GM19240 (cell line): ENCODE data around the gene SLC25A29.

Experiments
- DNase-seq: peaks from one replicate; pipeline ENCODE4 v3.0.0; 2011; ENCODE audit warnings: low spot score; ENCODE audit not compliant: insufficient read length

The SLC25A29 gene

DNA sequence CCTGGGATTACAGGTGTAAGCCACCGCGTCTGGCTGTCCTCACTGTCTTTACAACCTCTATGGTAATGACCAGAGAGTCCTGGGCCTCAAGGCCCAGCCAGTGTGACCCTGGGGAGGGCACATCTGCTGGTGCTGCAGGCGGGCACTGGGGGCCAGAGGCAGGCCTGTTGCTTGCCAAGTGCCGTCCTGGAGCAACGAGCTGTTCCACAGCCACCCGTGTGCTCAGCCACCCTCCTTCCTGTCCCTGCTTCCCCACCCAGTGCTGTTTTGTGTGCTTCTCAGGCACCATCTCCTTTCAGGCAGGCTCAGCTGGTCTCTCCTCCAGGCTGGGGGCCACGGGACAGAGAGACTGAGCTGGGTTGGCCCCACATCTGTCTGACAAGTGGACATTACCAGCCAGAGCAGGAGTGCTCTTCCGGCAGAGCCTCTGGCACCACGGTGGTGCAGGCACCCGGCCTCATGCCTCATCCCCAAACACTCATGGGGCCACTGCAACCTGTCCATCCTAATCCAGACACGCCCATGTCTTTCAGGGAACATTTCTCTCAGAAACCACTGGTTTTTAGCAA is 25.9 kb upstream of the SLC25A29 start:
- DNase-seq: no peak

DNA sequence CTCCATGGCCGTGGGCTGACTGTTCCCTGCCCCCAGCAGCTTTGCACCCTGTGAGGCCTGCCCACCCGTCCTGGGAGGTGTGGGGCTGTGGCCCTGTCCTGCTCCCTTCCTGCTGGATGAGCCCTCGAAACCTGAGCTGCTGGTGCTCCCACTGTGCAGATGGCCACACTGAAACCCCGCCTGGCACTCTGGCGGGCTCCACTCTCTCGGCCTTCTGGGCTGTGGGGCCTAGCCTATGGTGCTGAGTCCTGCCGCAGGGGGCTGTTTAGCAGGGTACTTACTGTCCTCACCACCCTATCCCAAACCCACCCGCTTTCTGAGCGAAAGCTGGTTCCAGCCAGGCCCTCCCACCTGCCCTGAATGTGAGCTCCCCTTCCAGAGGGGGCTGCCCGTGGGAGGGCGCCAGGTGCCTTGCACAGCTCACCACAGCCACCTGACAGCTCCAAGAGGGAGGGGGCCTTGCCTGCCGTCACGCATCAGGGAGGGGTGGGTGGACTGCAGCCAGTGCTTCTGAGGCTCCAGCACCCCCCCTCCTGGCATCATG is 24.2 kb upstream of the SLC25A29 start:
- no peak for DNase-seq

DNA sequence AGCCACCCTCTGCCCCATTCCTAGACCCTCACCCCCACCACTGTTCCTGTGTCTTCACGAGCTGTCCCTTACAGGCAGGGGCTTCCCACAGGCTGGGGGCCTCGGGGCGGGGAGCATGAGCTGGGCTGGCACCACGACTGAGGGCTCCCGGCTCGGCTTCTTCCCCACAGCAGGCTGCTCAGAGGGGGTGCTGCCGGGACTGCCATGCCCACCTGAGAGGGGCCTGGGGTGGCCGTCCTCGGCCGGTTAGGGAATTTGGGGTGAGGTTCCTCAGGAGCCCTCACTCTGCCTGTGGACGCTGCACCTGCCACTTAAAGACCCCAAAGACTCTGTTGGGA is 23.7 kb upstream of the SLC25A29 start:
- no peak for DNase-seq

DNA sequence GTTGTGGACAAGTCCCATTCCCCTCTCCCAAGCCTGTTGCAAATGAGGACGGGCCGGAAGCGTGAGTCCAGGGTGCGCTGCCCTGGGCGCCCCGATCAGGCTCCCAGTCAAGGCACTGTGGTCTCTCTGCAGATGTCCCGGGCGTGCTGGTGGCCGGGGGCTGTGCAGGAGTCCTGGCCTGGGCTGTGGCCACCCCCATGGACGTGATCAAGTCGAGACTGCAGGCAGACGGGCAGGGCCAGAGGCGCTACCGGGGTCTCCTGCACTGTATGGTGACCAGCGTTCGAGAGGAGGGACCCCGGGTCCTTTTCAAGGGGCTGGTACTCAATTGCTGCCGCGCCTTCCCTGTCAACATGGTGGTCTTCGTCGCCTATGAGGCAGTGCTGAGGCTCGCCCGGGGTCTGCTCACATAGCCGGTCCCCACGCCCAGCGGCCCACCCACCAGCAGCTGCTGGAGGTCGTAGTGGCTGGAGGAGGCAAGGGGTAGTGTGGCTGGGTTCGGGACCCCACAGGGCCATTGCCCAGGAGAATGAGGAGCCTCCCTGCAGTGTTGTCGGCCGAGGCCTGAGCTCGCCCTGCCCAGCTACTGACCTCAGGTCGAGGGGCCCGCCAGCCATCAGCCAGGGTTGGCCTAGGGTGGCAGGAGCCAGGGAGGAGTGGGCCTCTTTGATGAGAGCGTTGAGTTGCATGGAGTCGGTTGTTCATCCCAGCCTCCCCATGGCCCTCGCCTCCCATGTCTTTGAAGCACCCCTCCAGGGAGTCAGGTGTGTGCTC is 23.2 kb upstream of the SLC25A29 start:
- no peak for DNase-seq

DNA sequence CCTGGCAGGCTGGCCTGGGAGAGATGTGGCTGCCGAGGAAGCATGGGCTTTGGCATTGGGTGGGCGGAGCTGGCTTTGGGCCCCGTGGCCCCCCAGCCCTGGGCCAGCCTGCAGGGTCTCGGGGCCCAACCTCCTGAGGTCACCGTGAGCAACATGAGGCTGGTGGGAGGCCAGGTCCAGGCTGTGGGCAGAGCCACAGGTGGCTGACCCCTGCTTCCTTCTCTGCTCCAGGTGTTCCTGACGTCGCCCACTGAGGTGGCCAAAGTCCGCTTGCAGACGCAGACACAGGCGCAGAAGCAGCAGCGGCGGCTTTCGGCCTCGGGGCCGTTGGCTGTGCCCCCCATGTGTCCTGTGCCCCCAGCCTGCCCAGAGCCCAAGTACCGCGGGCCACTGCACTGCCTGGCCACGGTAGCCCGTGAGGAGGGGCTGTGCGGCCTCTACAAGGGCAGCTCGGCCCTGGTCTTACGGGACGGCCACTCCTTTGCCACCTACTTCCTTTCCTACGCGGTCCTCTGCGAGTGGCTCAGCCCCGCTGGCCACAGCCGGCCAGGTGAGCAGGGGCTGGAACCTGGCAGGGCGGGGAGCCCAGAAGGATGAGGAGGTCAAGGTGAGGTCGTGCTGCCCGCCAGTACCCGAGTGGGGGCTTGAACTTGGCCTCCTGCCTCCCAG is 22.4 kb upstream of the SLC25A29 start:
- DNase-seq: no peak

DNA sequence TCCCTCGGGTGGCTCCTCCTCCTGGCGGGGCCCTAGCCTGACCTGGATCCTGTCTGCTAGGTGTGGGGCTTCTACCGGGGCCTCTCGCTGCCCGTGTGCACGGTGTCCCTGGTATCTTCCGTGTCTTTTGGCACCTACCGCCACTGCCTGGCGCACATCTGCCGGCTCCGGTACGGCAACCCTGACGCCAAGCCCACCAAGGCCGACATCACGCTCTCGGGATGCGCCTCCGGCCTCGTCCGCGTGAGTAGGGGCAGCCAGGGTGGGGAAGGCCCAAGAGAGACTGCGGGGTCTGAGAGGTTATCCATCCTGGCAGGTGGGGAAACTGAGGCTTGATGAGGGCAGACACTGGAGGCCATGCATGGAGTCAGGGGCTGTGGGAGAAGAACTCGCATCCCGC is 20.9 kb upstream of the SLC25A29 start:
- DNase-seq: no peak

DNA sequence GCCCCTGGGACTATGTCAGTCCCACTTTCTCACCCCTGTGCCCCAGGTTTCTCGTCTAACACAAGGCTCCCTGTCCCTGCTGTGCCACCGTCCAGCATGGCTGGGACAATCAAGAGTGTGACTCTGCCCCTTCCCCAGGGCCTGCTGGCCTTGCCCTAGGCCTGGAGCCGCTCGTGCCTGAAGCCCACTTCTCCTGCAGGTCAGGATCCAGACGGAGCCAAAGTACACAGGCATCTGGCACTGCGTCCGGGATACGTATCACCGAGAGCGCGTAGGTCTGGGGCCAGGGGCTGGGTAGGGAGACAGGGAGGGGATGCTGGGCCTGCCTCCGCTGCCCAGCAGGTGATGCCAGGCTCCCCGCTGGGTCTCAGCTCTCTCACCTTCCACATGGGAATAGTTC is 19.7 kb upstream of the SLC25A29 start:
- no peak for DNase-seq

DNA sequence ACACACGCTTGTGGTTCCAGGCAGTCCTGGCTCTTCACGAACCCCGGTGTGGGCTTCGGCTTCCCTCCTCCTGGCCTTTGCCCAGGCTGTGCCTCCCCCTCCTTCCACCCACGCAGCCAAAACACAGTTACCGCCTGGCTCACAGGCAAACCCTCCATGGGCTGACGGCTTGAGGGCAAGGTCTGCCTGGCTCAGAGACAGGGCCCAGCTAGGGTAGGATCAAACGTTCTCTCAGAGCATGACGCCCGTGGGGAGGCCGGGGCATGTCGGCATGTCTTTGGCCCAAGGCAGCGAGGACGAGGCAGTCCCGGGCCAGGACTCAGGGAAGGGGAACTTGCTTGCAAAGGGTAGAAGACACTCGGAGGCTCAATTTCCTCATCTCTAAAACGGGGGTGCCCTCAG is 19.0 kb upstream of the SLC25A29 start:
- no peak for DNase-seq

DNA sequence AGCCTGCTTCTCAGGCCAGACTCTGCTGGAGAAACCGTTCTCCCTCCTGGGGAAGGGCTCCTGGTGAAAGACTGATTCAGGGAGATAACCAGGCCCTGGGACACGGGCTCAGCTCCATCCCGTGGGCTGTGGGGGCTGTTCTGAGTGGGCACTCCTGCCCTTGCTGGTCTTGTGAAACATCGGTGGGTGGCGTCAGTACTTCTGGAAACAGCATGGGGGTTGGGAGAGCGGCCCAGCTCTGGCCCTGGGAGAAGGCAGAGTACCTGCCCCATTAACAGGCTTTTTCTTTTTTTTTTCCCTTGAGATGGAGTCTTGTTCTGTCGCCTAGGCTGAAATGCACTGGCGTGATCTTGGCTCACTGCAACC is 17.7 kb upstream of the SLC25A29 start:
- DNase-seq: no peak

DNA sequence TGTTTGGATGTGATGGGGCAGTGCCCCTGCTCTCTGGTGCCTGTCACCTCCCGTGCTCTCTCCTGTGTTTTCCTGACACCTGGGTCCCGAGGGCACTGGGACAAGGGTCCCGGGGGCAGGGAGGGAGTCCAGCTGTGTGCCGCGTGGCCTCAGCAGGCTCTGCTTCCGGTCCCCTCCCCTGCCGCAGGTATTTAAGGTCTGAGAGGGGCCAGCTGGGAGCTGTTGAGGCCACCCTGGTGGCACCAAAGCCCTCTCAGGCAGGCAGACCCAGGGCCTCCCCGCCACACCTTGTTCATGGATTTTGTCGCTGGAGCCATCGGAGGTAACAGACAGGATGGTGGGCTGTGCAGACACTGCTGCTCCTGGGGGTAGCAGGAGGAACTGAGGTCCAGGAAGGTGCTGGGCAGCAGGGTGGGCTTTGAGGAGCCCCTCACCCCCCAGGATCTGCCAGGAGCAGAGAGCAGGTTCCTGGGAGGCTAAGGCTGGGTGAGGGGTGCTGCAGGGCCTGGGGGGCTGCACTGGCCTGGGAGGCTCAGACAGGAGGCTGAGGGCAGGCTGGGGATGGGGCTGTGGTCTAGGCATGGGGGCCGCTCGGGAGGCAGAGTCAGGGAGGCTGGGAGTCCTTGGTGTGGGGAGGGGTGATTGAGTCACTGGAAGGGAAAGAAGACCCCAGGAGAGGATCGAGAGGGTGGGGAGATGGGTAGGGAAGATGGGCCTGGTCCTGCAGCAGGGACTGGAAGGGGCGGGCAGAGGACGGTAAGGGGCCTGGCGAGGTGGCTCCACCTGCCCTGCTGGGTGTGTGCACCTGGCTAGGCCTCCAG is 17.1 kb upstream of the SLC25A29 start, which contains the start of gene SLC25A47:
SLC25A47 (plus strand) TSS at position 219 of the 821 bp plus-strand sequence; CDS start at position 295, 76 bp downstream.
- DNase-seq: no peak

DNA sequence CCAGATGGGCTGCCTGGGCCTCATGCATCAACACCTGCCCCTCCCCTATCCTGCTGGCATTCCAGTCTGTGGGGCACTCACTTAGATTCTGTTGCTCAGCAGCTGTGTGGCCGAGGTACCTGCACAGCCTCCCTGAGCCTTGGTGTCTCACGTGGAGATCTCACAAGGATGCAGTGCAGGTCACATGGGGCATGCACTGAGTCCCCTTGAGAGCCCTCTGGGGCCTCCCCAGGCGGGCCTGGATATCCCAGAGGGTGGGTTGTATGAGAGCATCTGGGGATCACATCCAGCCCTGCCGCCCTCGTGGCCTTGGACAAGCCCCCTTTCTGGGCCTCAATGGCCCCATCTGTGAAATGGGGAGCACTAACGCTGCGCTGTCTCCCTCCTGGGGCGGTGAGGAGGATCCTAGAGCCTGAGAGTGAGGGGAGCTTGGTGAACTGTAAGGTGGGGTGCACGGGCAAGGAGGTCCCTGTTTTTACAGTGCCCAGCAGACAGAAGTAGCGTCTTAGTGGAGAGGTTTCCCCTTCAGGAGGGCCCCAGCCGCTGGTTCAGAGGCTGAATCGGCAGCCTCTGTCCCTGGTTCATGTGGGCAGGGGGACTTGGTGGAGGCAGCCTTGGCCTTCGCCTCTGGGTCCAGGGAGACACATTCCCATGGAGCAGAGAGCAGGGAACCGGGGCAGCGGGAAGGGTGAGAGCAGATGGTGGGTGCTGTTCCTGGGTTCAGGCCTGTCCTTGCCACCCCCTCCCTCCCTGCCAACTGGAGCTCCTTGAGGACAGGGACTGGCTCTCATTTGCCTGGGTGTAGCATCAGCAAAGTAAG is 16.1 kb upstream of the SLC25A29 start:
- no peak for DNase-seq

DNA sequence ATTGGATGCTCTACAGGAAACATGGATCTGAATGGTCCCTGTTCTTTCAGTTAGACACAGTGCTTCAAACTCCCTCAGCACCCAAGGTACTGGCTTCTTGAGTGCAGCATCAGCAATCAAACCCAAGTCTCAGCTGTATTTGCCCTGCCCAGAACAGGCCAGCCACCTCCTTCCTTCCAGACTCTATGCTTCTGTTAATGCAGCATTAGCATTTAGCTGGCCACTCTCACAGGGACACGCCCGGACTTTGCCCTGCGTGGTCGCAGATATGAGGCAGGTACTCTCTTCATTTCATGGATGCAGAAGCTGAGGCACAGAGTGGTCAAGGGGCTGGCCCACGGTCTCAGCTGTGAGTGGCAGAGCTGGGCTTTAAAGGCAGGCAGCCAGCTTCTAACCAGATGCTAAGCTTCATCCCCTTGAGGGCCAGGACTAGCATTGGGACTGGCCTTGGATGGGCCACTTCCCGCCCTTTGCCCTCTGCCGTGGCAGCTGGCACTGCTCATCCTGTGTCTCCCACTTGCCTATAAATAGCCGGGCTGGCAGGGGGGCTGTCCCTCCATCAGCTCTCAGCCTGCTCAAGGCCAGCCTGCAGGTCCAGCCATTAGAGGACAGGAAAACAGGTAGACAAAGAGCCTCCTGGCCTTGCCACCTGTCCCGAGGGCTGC is 15.4 kb upstream of the SLC25A29 start:
- no peak for DNase-seq

DNA sequence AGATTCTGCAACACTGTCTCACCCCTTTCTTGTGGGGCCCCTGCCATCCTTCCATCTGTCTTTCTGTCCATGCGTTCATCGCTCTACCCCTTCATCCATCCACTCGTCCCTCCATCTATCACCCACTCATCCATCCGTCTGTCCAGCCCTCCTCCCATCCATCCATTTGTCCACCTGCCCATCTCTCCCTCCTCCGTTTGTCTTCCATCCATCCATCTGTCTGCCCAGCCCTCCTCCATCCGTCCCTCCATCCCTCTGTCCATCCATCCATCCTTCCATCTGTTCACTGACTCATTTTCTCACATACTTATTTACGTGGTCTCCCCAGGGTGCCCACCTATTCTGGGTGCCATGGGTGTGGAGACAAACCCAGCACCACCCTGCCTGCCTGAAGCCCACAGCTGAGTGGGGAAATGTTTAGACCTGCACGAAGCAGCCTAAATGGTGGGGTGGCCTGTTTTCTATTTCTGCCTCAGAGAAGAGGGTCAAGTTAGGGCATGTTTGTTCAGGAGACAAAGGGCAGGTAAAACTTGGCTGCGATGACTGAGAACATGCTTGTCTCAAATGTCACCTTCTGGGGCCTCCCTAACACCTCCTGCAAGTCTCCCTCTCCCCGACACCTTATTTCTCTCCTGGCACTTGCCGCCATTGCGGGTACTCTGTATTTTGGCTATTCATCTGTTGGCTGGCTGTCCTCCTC is 14.1 kb upstream of the SLC25A29 start:
- no peak for DNase-seq

DNA sequence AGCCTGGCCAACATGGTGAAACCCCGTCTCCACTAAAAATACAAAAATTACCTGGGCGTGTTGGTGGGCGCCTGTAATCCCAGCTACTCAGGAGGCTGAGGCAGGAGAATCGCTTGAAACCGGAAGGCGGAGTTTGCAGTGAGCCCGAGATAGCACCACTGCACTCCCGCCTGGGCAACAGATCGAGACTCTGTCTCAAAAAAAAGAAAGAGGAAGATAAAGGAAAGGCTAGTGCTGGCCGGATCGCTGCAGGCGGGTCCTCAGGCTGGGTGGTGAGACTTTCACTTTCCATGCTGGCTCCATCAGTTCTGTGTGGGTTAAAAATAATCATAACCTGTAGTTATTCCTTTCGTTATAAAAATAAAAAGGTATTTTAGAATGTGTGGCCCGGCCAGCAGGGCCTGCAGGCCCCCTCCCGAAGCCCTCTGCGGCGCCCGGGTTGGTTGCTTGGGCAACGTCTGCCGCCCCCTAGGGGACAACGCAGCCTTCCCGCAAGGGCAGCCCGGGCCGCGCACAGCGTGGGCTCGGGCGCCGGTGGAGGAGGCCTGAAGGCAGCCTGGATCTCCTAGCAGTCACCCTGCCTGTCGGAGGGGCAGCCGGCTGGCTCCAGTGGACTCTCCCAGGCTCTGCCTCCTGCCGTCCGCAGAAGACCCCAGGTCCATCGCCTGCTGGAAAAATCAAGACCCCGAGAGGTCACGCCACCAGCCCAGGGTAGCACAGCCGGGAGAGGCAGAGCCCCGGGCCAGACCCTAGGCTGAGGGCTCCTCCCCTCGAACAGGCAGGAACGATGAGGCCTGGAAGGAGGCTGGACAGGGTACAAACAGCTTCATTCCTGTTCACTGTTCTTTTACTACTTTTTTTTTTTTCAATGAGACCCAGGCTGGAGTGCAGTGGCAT is 11.9 kb upstream of the SLC25A29 start:
- peak; percentile 76 for DNase-seq

DNA sequence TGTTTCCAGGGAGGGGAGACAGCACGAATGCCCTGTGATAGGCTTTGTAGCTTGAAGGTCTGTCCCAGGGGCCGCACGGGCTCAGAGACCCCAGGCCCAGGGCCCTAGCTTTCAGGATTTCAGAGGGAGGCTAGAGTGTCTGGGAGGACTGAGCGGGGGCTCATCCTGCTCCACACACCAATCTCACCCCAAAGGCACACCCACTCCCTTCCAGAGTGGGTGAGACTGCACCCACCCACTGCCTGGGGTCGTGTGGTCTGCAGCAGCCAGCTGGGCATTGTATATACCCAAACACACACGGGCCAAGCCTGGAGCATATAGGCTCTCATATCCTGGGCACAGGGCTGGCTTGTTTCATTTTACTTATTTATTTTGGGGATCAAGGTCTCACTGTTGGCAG is 11.1 kb upstream of the SLC25A29 start:
- no peak for DNase-seq

DNA sequence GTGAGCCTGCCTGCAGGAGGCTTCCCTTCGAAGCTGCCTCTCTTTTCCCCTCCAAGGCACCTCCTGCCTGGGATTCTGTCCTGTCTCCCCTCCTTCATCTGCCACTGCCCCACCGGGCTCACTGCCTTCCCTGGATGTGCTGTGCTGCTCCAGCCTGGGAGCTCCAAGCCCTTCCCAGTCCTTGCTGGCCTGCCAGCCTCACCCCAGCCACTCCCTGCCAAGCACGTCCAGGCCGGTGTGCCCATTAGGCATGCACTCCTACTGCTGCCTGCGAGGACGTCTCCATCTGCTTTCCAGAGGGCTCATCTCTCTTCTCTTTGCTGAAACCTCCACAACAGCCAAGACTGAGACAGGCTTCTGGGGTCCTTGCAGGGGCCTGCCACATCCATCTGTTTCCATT is 8.5 kb upstream of the SLC25A29 start:
- DNase-seq: no peak

DNA sequence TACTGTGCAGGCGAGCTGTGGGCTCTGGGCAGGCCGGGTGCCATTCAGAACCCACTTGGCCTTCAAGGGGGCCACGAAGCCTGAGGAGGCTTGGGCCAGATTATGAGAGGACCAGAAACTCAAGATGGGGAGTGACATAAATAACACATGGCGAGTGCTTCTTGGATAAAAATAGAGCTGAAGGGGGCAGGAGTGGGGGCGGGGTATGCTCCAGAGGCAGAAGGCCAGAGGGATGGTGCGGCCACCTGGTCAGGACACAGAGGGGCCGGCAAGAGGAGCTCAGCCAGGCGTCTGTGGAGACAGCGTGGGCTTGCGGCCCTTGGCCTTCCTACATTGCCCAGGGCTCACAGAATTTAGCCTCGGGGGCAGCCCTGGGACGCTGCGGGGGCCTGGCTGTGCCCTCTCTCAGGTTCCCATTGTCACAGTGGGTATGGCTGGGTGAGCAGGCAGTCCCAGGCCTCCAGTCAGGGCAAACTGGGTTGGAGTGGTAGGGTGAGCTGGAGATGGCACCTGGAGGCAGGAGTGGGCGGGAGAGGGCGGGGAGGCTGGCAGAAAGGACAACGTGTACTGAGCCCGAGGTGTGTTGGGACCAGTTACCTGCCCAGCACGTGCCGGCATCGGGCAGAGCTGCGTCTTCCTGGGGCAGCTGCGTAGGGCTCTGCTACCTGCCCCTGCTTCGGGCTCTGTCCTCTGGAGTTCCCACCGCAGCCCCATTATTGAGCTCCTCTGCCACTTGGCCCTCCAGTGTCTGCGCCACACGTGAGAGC is 7.4 kb upstream of the SLC25A29 start:
- no peak for DNase-seq

DNA sequence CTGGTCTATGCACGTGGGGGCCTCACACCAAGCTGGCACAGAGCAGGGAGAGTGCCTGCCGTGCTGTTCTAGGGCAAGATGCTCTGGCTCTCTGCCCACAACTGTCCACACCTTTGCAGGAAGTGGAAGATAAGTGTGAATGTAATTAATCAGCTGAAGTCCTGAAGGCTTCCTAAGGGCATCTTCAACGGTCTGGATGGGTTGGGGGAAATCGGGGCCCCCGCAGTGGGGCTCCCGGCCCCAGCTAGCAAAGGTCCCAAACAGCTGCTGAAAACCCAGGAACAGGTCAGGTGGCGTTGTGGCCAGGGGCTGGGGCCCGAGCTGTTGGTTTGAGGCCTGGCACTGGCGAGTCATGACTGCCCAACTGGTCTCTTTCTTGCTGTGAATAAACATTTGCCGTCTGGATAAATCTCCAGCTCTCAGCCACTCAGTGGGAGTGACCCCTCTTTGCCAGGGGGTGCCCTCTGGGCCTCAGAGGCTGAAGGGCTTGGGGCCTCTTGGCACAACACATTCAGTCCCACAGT is 6.7 kb upstream of the SLC25A29 start:
- no peak for DNase-seq
